Uterus (tissue), 4 donors: ENCODE data around the gene NOTCH2. TPM values are rescaled to one million over a fixed set of nuclear protein-coding genes. Genes with fewer than 3 reads are reported as not detected.

ENCODE experiments used
- DNase-seq, 2 donors: peaks; one replicate each; pipeline ENCODE4 v3.0.0-alpha.2; 2019 to 2020
- H3K27ac ChIP-seq, 2 donors: fragments of 200-600 bp; sonication (generic); 1 replicate in 1 of 2; 2 replicates in 1 of 2; pipeline ENCODE4 v1.5.1; 2016 to 2018
- H3K27me3 ChIP-seq, 2 donors: fragments of 200-600 bp; sonication (generic); one replicate each; pipeline ENCODE4 v1.5.1; 2018 to 2019; ENCODE audit warnings: control low read depth in 1 of 2
- H3K36me3 ChIP-seq, 2 donors: fragments of 200-600 bp; sonication (generic); one replicate each; pipeline ENCODE4 v1.5.1; 2019; ENCODE audit warnings: control low read depth in 1 of 2
- H3K4me1 ChIP-seq, 2 donors: fragments of 200-600 bp; sonication (generic); one replicate each; pipeline ENCODE4 v1.5.1; 2018 to 2019; ENCODE audit warnings: control low read depth in 1 of 2
- H3K4me3 ChIP-seq, 2 donors: fragments of 200-600 bp; sonication (generic); 1 replicate in 1 of 2; 2 replicates in 1 of 2; pipeline ENCODE4 v1.5.1; 2018 to 2019; ENCODE audit warnings: mild to moderate bottlenecking in 1 of 2
- H3K9me3 ChIP-seq, 2 donors: fragments of 200-600 bp; sonication (generic); one replicate each; pipeline ENCODE4 v1.5.1; 2019; ENCODE audit warnings: control low read depth in 1 of 2
- CTCF ChIP-seq, 4 experiments: fragments of 200-600 bp in 2 of 4; fragments of 450-650 bp in 2 of 4; sonication (generic) in 2 of 4; IDR thresholded peaks; one replicate each; pipeline ENCODE4 v1.5.1; 2016 to 2019; ENCODE audit warnings: antibody characterized with exemption in 4 of 4, mild to moderate bottlenecking in 2 of 4, moderate library complexity in 1 of 4
- POLR2A ChIP-seq, 2 donors: fragments of 450-650 bp; IDR thresholded peaks; one replicate each; pipeline ENCODE4 v1.6.1; 2016; ENCODE audit warnings: antibody characterized with exemption in 2 of 2, mild to moderate bottlenecking in 1 of 2, moderate library complexity in 1 of 2
- intact Hi-C: fragments of 100-400 bp; cut with DNase I; formaldehyde crosslinking; loops from one replicate; pipeline ENCODE4 v1.15.1; 2023; ENCODE audit warnings: low total_unique reads
- total RNA-seq, 4 donors: library from RNA; depleted of rRNA in 3 of 4; stranded (reverse); fragments of >200 nt in 3 of 4; gene quantifications; one replicate each; pipeline versions ENCODE4 v1.1.0 to v1.2.4, GENCODE V29; 2014 to 2023
- donor health status: DM: yes; HTN: yes; CAD: no.

The NOTCH2 gene
- total RNA-seq, 4 donors from 2014 or later: 33.8 to 266 (median 87.7) TPM

DNA sequence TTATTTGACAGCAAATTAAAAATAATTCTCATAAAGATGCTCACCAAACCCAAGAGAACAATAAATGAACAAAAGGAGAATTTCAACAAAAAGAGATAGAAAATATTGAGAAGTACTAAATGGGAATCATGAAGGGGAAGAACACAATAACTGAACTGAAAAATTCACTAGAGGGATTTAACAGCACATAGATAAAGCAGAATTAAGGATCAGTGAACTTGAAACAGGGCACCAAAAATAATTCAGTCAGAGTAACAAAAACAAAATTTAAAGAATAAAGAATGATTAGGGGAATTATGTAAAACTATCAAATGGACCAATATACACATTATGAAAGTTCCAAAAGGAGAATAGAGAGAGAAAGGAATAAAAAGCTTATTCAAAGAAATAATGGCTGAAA lies 181.0 kb downstream of the NOTCH2 start:
- Histone ChIP-seq H3K4me3 (no peak overlapping the region), H3K9me3 (no peaks in the 10 kb centered on the region), H3K36me3 (no peaks in the 10 kb centered on the region), H3K27ac (no peak overlapping the region), H3K27me3 (no peaks in the 10 kb centered on the region), H3K4me1 (no peaks in the 10 kb centered on the region)
- DNase-seq: no peak
- intact Hi-C loops: no loop called here
- TF ChIP-seq POLR2A (IDR thresholded peaks at IDR 0.05) (no peak), CTCF (IDR thresholded peaks at IDR 0.05) (no peak)

DNA sequence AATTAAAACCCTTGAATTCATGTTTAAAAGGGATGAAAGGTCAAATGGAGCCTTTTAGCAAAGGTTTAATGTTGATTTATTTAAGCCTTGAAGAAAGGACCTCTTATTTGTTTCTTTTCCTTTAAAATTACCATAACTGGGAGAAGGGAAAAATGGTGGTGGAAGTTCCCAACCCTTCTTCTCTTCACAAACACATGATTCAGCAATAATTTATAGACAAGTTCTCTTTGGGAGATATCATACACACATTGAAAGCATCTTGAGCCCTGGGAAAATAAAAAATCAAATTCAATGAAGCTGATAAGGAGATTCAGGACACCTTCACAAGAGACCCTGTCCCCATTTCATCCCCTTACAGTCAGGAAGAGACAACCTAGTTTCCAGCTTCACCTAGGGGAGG lies 182.0 kb downstream of the NOTCH2 start:
- TF ChIP-seq POLR2A (IDR thresholded peaks at IDR 0.05): no peak
- no peak for TF ChIP-seq CTCF (IDR thresholded peaks at IDR 0.05)
- no peaks in the 10 kb centered on the region for H3K36me3 ChIP-seq
- no peaks in the 10 kb centered on the region for H3K9me3 ChIP-seq
- DNase-seq: no peak
- no peak overlapping the region for H3K27ac ChIP-seq
- intact Hi-C loops: no loop called here
- H3K4me1 ChIP-seq: no peaks in the 10 kb centered on the region
- H3K27me3 ChIP-seq: no peaks in the 10 kb centered on the region
- H3K4me3 ChIP-seq: no peak overlapping the region

DNA sequence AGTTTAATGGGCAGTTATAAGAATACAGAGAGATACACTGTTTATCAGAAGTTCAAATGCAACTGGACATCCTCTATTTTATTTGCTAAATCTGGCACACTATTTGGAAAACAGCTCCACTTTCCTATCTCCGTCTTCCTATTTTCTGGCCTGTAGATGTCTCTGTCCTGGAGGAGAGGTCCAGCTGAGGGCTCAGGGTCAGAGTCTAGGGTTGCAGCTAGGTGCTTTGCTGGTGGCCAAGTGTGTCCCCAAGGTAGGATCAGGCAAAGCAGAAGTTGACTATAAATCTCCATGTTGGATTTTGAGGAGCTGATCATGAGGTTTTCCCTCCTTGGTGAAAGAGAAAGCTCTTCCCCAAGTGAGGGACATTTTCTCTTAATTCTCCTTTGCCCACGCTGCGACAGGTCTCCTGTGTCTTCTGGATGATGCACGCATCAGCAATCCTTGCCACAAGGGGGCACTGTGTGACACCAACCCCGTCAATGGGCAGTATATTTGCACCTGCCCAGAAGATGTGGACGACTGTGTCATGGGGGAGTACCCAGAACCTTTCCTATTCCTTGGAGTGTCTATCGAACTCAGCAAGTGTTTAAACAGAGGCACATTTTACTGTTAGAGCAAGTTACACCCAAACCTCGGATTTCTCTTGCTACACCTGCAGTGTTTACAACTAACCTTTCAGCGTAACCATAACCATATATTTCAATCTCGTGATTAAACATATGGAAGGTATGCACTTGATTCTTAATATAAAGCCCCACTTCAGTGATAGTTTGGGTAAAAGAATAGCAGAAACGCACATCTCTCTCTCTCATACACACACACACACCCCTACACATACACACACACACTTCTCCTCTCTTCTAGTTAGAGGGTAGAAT lies 183.3 kb downstream of the NOTCH2 start:
- DNase-seq: peak; percentile 24 to 38
- intact Hi-C loops: no loop called here
- no peak for TF ChIP-seq POLR2A (IDR thresholded peaks at IDR 0.05)
- TF ChIP-seq CTCF (IDR thresholded peaks at IDR 0.05): peak; percentile 18 to 46 (median 28)

DNA sequence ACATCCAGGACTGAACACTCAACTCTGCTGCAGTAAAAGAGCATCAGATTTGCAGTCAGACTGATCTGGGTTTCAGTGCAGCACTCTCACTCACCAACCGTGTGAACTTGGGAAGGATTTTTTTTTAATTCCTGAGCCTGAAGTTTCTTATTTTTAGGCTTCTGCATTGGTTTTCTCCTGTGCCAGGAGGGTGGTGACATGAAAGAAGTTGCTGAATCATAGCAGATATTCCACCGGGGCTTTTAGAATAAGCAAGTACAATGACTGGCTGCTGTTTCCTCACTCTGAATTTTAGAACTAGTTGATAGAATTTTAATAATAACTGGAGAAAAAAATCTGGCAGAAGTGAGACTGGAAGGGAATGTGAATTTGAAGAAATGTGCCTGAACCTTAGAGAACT lies 184.8 kb downstream of the NOTCH2 start:
- Histone ChIP-seq H3K27me3 (no peaks in the 10 kb centered on the region), H3K4me1 (no peaks in the 10 kb centered on the region), H3K4me3 (no peak overlapping the region), H3K27ac (no peak overlapping the region), H3K9me3 (no peaks in the 10 kb centered on the region), H3K36me3 (no peaks in the 10 kb centered on the region)
- intact Hi-C loops: no loop called here
- TF ChIP-seq CTCF (IDR thresholded peaks at IDR 0.05): no peak
- TF ChIP-seq POLR2A (IDR thresholded peaks at IDR 0.05): no peak
- DNase-seq: no peak

More for the DNA sequence above, 183.3 kb downstream of the NOTCH2 start:
- Histone ChIP-seq H3K4me3 (no peak overlapping the region), H3K4me1 (no peaks in the 10 kb centered on the region), H3K9me3 (no peaks in the 10 kb centered on the region), H3K27me3 (no peaks in the 10 kb centered on the region), H3K27ac (no peak overlapping the region), H3K36me3 (no peaks in the 10 kb centered on the region)

DNA sequence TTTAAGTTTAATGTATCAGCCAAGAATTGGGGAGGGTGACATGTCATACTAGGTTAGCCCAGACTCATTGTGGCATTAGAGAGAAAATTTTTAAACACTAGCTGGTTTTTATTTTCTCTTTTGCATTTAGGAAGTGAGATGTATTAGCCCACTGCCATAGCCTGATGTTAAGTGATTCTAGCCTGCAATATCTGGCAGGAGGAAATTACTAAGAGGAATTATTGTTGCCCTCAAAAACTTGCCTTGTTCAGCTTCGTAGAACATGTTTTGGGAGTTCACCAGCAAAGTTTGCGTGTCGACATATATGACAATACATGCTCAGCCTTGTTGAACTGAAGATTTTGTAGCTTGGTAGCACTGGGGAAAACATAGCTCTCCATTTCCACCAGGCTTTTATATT lies 185.6 kb downstream of the NOTCH2 start:
- Histone ChIP-seq H3K9me3 (no peaks in the 10 kb centered on the region), H3K27me3 (no peaks in the 10 kb centered on the region), H3K4me1 (no peaks in the 10 kb centered on the region), H3K4me3 (no peak overlapping the region), H3K27ac (no peak overlapping the region), H3K36me3 (no peaks in the 10 kb centered on the region)
- intact Hi-C loops: no loop called here
- no peak for DNase-seq
- TF ChIP-seq CTCF (IDR thresholded peaks at IDR 0.05) (no peak), POLR2A (IDR thresholded peaks at IDR 0.05) (no peak)
